Keratinocyte (primary cell): ENCODE data around the gene ANKRD10.

ENCODE experiments used
- CTCF ChIP-seq, 3 experiments: IDR thresholded peaks in 1 of 3; conservative IDR thresholded peaks in 1 of 3; optimal IDR thresholded peaks in 1 of 3; 2 replicates in 2 of 3; 3 replicates in 1 of 3; pipeline versions ENCODE3 to v1.5.1; 2011; ENCODE audit warnings: low read length in 3 of 3, mild to moderate bottlenecking in 3 of 3, moderate library complexity in 2 of 3, control low read depth in 1 of 3, inconsistent platforms in 1 of 3; ENCODE audit not compliant: insufficient read depth in 2 of 3; ENCODE audit errors: extremely low read depth in 1 of 3
- EZH2 ChIP-seq: IDR thresholded peaks from one replicate; pipeline ENCODE4 v1.6.1; 2012; ENCODE audit warnings: inconsistent platforms, mild to moderate bottlenecking, low read length, moderate library complexity

GRCh38 chr13:110897014-110897413 lies 17.9 kb downstream of the ANKRD10 start:
- TF ChIP-seq CTCF (optimal IDR thresholded peaks at IDR 0.05 in 1 of 3, IDR thresholded peaks at IDR 0.05 in 1 of 3, conservative IDR thresholded peaks at IDR 0.05 in 1 of 3; ENCODE audit: extremely low read depth in 1 of 3, insufficient read depth in 2 of 3, low read length in 3 of 3) (no peak), EZH2 (no peak)
